Endodermal cell (in vitro differentiated cells): ENCODE data around the gene TPBGL. TPM values are rescaled to one million over a fixed set of nuclear protein-coding genes. Genes with fewer than 3 reads are reported as not detected.
A peak's percentile ranks its signal among the peaks of the same experiment; 100 is the strongest.

Source experiments
- DNase-seq: peaks from one replicate; pipeline ENCODE4 v3.0.0-alpha.2; 2017
- H3K27ac ChIP-seq: 2 replicates; pipeline ENCODE4 v1.5.1; 2013; ENCODE audit warnings: mild to moderate bottlenecking, low read depth, low read length, moderate library complexity
- H3K27me3 ChIP-seq: 2 replicates; pipeline ENCODE4 v1.6.1; 2013; ENCODE audit warnings: mild to moderate bottlenecking, low read length, moderate library complexity; ENCODE audit not compliant: insufficient read depth, control insufficient read depth, poor library complexity, severe bottlenecking
- H3K36me3 ChIP-seq: 2 replicates; pipeline ENCODE4 v1.7.0; 2013; ENCODE audit warnings: mild to moderate bottlenecking, low read length, moderate library complexity; ENCODE audit not compliant: control insufficient read depth, insufficient read depth
- H3K4me1 ChIP-seq: one replicate; pipeline ENCODE4 v1.7.0; 2013; ENCODE audit warnings: low read length; ENCODE audit not compliant: control insufficient read depth, insufficient read depth
- H3K4me3 ChIP-seq: 2 replicates; pipeline ENCODE4 v1.5.1; 2013; ENCODE audit warnings: mild to moderate bottlenecking, low read length, moderate library complexity
- H3K9ac ChIP-seq: 2 replicates; pipeline ENCODE4 v1.6.1; 2013; ENCODE audit warnings: mild to moderate bottlenecking, low read length, moderate library complexity; ENCODE audit not compliant: poor library complexity, severe bottlenecking; ENCODE audit errors: extremely low read depth
- H3K9me3 ChIP-seq: 2 replicates; pipeline ENCODE4 v1.6.1; 2013; ENCODE audit warnings: mild to moderate bottlenecking, low read length, moderate library complexity; ENCODE audit not compliant: control insufficient read depth
- H3K27ac Mint-ChIP-seq: 2 replicates; pipeline ENCODE4 v1.8.0; 2020; ENCODE audit warnings: mixed read lengths
- H3K27me3 Mint-ChIP-seq: 2 replicates; pipeline ENCODE4 v1.8.0; 2021; ENCODE audit warnings: mild to moderate bottlenecking, mixed read lengths; ENCODE audit not compliant: insufficient read depth
- H3K36me3 Mint-ChIP-seq: 2 replicates; pipeline ENCODE4 v1.8.0; 2020; ENCODE audit warnings: low read depth, mixed read lengths
- H3K4me1 Mint-ChIP-seq: 2 replicates; pipeline ENCODE4 v1.8.0; 2020; ENCODE audit warnings: mixed read lengths
- H3K4me3 Mint-ChIP-seq: 2 replicates; pipeline ENCODE4 v1.8.0; 2020; ENCODE audit warnings: mild to moderate bottlenecking, moderate library complexity, mixed read lengths
- H3K9me3 Mint-ChIP-seq: 2 replicates; pipeline ENCODE4 v1.8.0; 2020; ENCODE audit warnings: mild to moderate bottlenecking, mixed read lengths
- CTCF ChIP-seq: fragments of 200-600 bp; sonication (generic); conservative IDR thresholded peaks from 2 replicates; pipeline ENCODE4 v1.5.0; 2021; ENCODE audit warnings: antibody characterized with exemption, mild to moderate bottlenecking
- WGBS, 2 experiments: methylation state at CpG; one replicate each; pipeline versions ENCODE4 v1.1.5 to v1.1.7; 2013; ENCODE audit warnings: missing lambda C conversion rate in 2 of 2, mixed read lengths in 1 of 2; ENCODE audit not compliant: insufficient coverage in 1 of 2, insufficient read length in 1 of 2; 5-methylcytosine and 5-hydroxymethylcytosine counted together
- total RNA-seq, 2 donors: library from RNA; stranded (reverse); fragmentation: NEBNext Ultra II Directional in 1 of 2; extraction: Animal tissue kit (Norgen Biotek cat#: 25700) in 1 of 2; gene quantifications; 2 replicates in 1 of 2; 3 replicates in 1 of 2; pipeline ENCODE4 v1.2.1, GENCODE V29; 2021

TPBGL gene
- total RNA-seq, 2 donors from 2014 or later: 0.13 TPM; not detected in 1

DNA sequence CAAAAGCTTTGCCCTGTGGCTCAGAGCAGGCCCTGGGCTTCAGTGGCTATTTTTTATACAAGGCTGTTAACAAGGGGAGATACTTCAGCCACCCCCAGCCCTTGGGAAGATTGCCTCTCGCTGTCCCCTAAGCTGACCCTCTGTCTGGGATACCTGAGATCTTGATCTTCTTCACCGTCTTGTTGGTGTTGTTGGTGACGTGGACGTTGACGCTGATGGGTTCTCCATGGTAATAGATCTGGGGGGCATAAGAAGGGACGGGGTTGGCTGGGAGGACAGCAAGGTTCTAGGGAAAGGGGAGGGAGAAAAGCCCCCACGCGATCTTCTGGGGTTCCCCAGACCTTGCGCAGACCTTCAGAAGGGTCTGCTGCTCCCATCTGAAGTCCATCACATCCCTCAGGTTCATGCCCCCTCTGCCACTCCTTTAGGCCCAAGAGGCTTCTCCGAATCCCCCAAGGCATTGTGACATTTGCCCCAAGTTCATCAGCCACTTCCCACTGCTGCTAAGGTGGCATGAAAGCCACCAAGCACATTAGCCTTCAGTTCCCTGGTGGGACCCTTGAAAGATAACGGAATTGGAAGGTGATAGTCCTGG lies 36.7 kb downstream of the TPBGL start:
- no peak for DNase-seq
- no peak overlapping the region for H3K4me3 ChIP-seq
- H3K36me3 ChIP-seq: peaks cover 79% of the 10 kb centered on the region
- Mint-ChIP-seq H3K27me3 (no peaks in the 10 kb centered on the region), H3K4me1 (peaks cover 22% of the 10 kb centered on the region), H3K4me3 (no peak overlapping the region), H3K27ac (peak overlapping the region; percentile 58), H3K36me3 (peaks cover 71% of the 10 kb centered on the region), H3K9me3 (no peaks in the 10 kb centered on the region)
- 93 to 97% methylated on average over 3 to 11 of the region's 11 CpGs for WGBS, 2 experiments
- no peak overlapping the region for H3K27ac ChIP-seq
- H3K4me1 ChIP-seq: peaks cover 14% of the 10 kb centered on the region
- H3K9ac ChIP-seq: no peak overlapping the region
- H3K9me3 ChIP-seq: no peaks in the 10 kb centered on the region
- no peaks in the 10 kb centered on the region for H3K27me3 ChIP-seq
- TF ChIP-seq CTCF: no peak

GRCh38 chr11:75277991-75278790 lies 37.6 kb downstream of the TPBGL start:
- peaks cover 80% of the 10 kb centered on the region for H3K36me3 ChIP-seq
- Mint-ChIP-seq H3K36me3 (peaks cover 69% of the 10 kb centered on the region), H3K27ac (peak overlapping the region; percentile 95), H3K9me3 (no peaks in the 10 kb centered on the region), H3K27me3 (no peaks in the 10 kb centered on the region), H3K4me3 (no peak overlapping the region), H3K4me1 (peaks cover 22% of the 10 kb centered on the region)
- no peaks in the 10 kb centered on the region for H3K27me3 ChIP-seq
- H3K4me1 ChIP-seq: peaks cover 14% of the 10 kb centered on the region
- H3K27ac ChIP-seq: no peak overlapping the region
- TF ChIP-seq CTCF: no peak
- WGBS, 2 experiments: 89 to 98% methylated on average over 8 to 13 of the region's 13 CpGs
- H3K9ac ChIP-seq: no peak overlapping the region
- DNase-seq: no peak
- H3K9me3 ChIP-seq: no peaks in the 10 kb centered on the region
- no peak overlapping the region for H3K4me3 ChIP-seq

DNA sequence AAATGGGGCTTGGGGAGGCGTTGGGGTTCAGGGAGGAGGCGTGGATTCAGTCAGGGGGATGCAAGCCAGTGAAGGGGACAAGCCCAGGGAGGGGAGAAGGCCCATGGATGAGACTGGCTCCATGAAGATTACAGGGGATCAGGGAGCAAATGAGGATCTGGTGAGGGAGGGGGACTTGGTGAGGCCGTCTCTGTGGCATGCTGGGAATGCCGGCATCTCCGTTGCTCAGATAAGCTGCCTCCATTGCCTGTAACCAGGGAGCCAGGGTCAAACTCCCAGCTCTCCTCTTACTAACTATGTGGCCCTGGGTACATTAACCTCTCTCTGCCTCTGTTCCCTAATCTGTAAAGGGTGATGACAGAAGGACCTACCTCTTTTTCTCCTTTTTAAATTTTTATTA lies 38.7 kb downstream of the TPBGL start:
- WGBS, 2 experiments: 92% methylated on average over 5 of the region's 5 CpGs; no CpG with 5 or more reads in 1 of the 2 experiments
- H3K9me3 ChIP-seq: no peaks in the 10 kb centered on the region
- H3K4me1 Mint-ChIP-seq: peaks cover 22% of the 10 kb centered on the region
- H3K36me3 ChIP-seq: peaks cover 80% of the 10 kb centered on the region
- H3K27ac ChIP-seq: no peak overlapping the region
- H3K4me3 Mint-ChIP-seq: no peak overlapping the region
- peaks cover 14% of the 10 kb centered on the region for H3K4me1 ChIP-seq
- peak; percentile 55 for DNase-seq
- no peak for TF ChIP-seq CTCF
- H3K27ac Mint-ChIP-seq: peak overlapping the region; percentile 95
- H3K9me3 Mint-ChIP-seq: no peaks in the 10 kb centered on the region
- no peak overlapping the region for H3K4me3 ChIP-seq
- H3K27me3 ChIP-seq: no peaks in the 10 kb centered on the region
- no peaks in the 10 kb centered on the region for H3K27me3 Mint-ChIP-seq
- H3K36me3 Mint-ChIP-seq: peaks cover 68% of the 10 kb centered on the region
- peak overlapping the region; percentile 6 for H3K9ac ChIP-seq
